LNCAP (cell line): ENCODE data around the gene NTN1.

ENCODE experiments used
- TF ChIP-seq, protein P1 (sequence below): fragments of 450-650 bp; IDR thresholded peaks from 2 replicates; pipeline ENCODE4 v1.5.1; 2017; ENCODE audit warnings: mild to moderate bottlenecking

NTN1 gene

DNA sequence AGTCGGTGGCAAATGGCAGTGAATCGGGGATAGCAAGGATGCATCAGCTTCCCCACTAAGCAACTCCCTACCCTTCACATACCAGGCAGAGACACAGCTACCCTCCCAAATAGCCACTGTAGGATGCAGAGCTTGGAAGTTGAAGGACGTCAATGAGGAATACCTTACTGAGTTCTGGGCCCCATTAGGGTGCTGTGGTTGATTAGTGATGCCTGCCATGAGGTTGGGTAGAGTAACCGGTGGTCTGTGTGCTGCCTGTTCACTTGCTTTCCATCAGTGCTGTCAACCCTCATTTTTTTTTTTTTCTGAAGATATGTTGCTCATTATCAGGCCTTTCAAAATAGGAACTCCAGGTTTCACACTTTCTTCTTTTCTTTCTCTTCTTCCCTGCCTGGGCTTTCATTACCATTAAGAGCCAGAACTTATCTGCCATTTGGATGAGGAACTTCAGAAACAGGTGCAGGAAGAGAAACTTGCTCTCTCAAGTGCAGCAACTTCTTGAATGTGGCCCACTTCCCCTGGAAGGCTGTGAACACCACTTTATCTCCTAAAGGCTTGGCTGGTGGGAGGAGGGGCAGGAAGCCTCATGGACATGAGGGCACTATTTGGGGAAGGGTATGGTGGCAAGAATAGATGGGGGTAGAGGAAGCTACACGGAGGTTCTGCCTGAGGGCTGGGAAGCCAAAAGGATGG, 183.5 kb downstream of the NTN1 start:
- TF ChIP-seq, protein P1, sequence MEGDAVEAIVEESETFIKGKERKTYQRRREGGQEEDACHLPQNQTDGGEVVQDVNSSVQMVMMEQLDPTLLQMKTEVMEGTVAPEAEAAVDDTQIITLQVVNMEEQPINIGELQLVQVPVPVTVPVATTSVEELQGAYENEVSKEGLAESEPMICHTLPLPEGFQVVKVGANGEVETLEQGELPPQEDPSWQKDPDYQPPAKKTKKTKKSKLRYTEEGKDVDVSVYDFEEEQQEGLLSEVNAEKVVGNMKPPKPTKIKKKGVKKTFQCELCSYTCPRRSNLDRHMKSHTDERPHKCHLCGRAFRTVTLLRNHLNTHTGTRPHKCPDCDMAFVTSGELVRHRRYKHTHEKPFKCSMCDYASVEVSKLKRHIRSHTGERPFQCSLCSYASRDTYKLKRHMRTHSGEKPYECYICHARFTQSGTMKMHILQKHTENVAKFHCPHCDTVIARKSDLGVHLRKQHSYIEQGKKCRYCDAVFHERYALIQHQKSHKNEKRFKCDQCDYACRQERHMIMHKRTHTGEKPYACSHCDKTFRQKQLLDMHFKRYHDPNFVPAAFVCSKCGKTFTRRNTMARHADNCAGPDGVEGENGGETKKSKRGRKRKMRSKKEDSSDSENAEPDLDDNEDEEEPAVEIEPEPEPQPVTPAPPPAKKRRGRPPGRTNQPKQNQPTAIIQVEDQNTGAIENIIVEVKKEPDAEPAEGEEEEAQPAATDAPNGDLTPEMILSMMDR, result no peak

DNA sequence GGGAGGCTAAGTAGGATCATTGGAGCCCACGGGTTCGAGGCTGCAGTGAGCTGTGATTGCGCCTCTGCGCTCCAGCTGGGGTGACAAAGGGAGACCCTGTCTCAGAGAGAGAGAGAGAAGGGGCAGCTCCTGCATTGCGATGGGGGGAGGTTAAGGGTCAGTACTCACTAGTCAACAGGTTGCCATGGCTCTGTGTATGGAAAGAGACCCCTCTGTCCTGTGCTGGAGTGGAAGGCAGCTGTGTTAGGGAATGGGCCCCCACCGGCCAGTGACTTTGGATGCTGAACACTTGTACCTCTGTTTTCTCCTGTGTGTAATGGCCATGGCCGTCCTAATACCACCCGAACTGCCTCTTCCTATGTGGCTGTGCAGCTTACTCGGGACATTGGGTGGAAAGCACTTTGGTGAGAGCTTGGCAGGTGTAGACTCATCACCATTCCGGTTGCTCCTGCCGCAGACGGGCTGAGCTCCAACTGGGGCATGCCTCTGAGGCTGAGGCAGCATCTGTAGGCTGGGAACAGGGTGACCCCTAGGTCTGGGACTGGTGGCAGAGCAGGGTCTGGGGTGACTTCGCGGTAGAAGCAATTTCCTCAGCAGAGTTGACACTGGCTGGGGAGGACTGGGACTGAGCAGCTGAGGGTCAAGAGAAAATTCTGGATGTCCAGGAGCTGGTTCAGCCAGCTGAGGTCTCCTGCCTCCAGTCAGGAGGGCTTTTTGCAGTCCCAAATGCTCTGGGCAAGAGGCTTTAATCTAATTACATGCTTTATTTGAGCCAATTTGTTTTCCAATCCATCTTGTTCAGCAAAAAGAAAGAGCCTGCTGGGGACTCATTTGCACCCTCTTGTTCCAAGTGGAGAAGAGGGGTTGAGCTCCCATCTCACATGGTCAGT, 184.5 kb downstream of the NTN1 start:
- TF ChIP-seq, protein P1, result no peak

DNA sequence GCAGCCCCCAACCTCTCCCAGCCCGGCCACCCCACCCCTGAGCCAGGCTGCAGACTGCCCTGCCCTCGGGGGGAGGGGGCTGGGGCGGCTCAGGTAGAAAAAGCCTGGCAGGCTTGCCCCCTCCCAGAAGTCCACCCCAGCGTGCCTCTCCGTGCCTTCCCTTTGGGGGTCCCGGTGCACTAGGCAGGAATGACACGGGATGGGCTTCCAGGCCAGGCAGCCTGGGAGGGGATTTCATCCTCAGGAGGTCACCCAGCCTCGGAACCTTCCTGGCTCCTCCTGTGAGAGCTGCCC, 185.0 kb downstream of the NTN1 start:
- TF ChIP-seq, protein P1, result no peak

- TF ChIP-seq, protein P1, result no peak
Observed at GRCh38 chr17:9206741-9207332, 185.5 kb downstream of the NTN1 start.

GRCh38 chr17:9208381-9209105, 187.2 kb downstream of the NTN1 start:
- TF ChIP-seq, protein P1, result no peak

- TF ChIP-seq, protein P1, result no peak
Observed at GRCh38 chr17:9209347-9209746, 188.0 kb downstream of the NTN1 start.

DNA sequence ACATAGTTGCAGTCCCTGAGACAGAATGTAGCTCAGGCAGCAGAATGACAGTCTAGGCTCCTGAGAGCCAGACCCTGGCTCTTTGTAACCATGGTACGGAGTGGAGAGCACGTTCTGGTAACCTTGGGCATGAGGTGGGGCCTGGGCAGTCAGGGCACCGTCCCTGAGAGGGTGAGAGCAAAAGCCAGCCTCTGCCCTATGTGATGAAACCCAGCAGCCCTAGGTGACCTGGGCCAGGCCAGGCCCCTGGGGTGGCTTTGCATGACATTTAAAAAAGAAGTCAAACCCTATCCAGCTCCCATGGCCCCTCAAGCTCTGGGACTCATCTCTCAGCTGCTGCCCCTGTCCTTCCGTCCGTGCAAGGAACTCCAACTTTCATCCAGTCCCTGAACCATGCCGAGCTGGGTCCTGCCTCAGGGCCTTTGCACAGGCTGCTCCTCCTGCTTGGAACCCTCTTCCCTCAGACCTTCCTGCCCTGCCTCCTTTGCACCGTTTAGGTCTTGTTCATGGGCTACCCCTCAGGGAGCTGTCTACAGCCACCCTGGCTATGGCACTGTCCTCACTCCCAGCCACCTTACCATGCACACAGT, 188.6 kb downstream of the NTN1 start:
- TF ChIP-seq, protein P1, result no peak
